Measurements from ENCODE around the gene HOXA13.
A peak's percentile ranks its signal among the peaks of the same experiment; 100 is the strongest.

The HOXA13 gene

GRCh38 chr7:27150568-27151340, 49.1 kb downstream of the HOXA13 start:
- WGBS, 2 experiments (ENCODE audit: insufficient coverage in 2 of 2) = 2 to 3% methylated on average over 44 to 54 of the region's 58 CpGs
- no peaks in the 10 kb centered on the region for H3K36me3 ChIP-seq (ENCODE audit: control insufficient read depth, insufficient read depth, low read length)
- H3K27ac ChIP-seq (ENCODE audit: low read depth, low read length, severe bottlenecking) = no peak overlapping the region
- peaks cover 3% of the 10 kb centered on the region for H3K9me3 ChIP-seq (ENCODE audit: control insufficient read depth, low read length)
- H3K4me3 ChIP-seq (ENCODE audit: extremely low read depth, insufficient read depth, low read length, poor library complexity, severe bottlenecking) = peak overlapping the region; percentile 21
- H3K4me1 ChIP-seq (ENCODE audit: control insufficient read depth, insufficient read depth, low read length, poor library complexity, severe bottlenecking) = peaks cover 2% of the 10 kb centered on the region

GRCh38 chr7:27149842-27150567, 49.9 kb downstream of the HOXA13 start:
- Histone ChIP-seq H3K9me3 (ENCODE audit: control insufficient read depth, low read length) (peaks cover 3% of the 10 kb centered on the region), H3K36me3 (ENCODE audit: control insufficient read depth, insufficient read depth, low read length) (no peaks in the 10 kb centered on the region), H3K4me1 (ENCODE audit: control insufficient read depth, insufficient read depth, low read length, poor library complexity, severe bottlenecking) (peaks cover 2% of the 10 kb centered on the region), H3K27ac (ENCODE audit: low read depth, low read length, severe bottlenecking) (no peak overlapping the region), H3K4me3 (ENCODE audit: extremely low read depth, insufficient read depth, low read length, poor library complexity, severe bottlenecking) (peak overlapping the region; percentile 21)
- WGBS, 2 experiments (ENCODE audit: insufficient coverage in 2 of 2) = 39 to 40% methylated on average over 4 to 8 of the region's 13 CpGs

- H3K9me3 ChIP-seq (ENCODE audit: control insufficient read depth, low read length) = peaks cover 3% of the 10 kb centered on the region
- no peaks in the 10 kb centered on the region for H3K4me1 ChIP-seq (ENCODE audit: control insufficient read depth, insufficient read depth, low read length, poor library complexity, severe bottlenecking)
- peak overlapping the region; percentile 14 for H3K4me3 ChIP-seq (ENCODE audit: extremely low read depth, insufficient read depth, low read length, poor library complexity, severe bottlenecking)
- peak overlapping the region; percentile 47 for H3K27ac ChIP-seq (ENCODE audit: low read depth, low read length, severe bottlenecking)
- WGBS, 2 experiments (ENCODE audit: insufficient coverage in 2 of 2) = 32 to 38% methylated on average over 26 to 27 of the region's 30 CpGs
- no peaks in the 10 kb centered on the region for H3K36me3 ChIP-seq (ENCODE audit: control insufficient read depth, insufficient read depth, low read length)
Measured at GRCh38 chr7:27148756-27149641, 50.9 kb downstream of the HOXA13 start.

- Histone ChIP-seq H3K27ac (ENCODE audit: low read depth, low read length, severe bottlenecking) (peak overlapping the region; percentile 18), H3K4me3 (ENCODE audit: extremely low read depth, insufficient read depth, low read length, poor library complexity, severe bottlenecking) (peak overlapping the region; percentile 14), H3K9me3 (ENCODE audit: control insufficient read depth, low read length) (peaks cover 3% of the 10 kb centered on the region), H3K36me3 (ENCODE audit: control insufficient read depth, insufficient read depth, low read length) (no peaks in the 10 kb centered on the region), H3K4me1 (ENCODE audit: control insufficient read depth, insufficient read depth, low read length, poor library complexity, severe bottlenecking) (no peaks in the 10 kb centered on the region)
- 26 to 29% methylated on average over 18 to 27 of the region's 28 CpGs for WGBS, 2 experiments (ENCODE audit: insufficient coverage in 2 of 2)
Measured at GRCh38 chr7:27148031-27148755, 51.7 kb downstream of the HOXA13 start.

GRCh38 chr7:27147199-27148030, 52.5 kb downstream of the HOXA13 start, which contains the start of gene HOXA6:
TSS of gene HOXA6 (minus strand) at chr7:27147774. CDS start at chr7:27147749, 25 bp downstream.
- peak within 1 kb of the TSS; percentile 14 for H3K4me3 ChIP-seq (ENCODE audit: extremely low read depth, insufficient read depth, low read length, poor library complexity, severe bottlenecking)
- WGBS, 2 experiments (ENCODE audit: insufficient coverage in 2 of 2) = 17 to 30% methylated on average over 55 to 57 of the region's 63 CpGs
- no peaks in the 10 kb centered on the region for H3K36me3 ChIP-seq (ENCODE audit: control insufficient read depth, insufficient read depth, low read length)
- H3K4me1 ChIP-seq (ENCODE audit: control insufficient read depth, insufficient read depth, low read length, poor library complexity, severe bottlenecking) = peaks cover 3% of the 10 kb centered on the region
- H3K27ac ChIP-seq (ENCODE audit: low read depth, low read length, severe bottlenecking) = peak within 1 kb of the TSS; percentile 18
- peaks cover 3% of the 10 kb centered on the region for H3K9me3 ChIP-seq (ENCODE audit: control insufficient read depth, low read length)

- Histone ChIP-seq H3K27ac (ENCODE audit: low read depth, low read length, severe bottlenecking) (no peak overlapping the region), H3K4me3 (ENCODE audit: extremely low read depth, insufficient read depth, low read length, poor library complexity, severe bottlenecking) (no peak overlapping the region), H3K36me3 (ENCODE audit: control insufficient read depth, insufficient read depth, low read length) (no peaks in the 10 kb centered on the region), H3K9me3 (ENCODE audit: control insufficient read depth, low read length) (peaks cover 3% of the 10 kb centered on the region), H3K4me1 (ENCODE audit: control insufficient read depth, insufficient read depth, low read length, poor library complexity, severe bottlenecking) (peaks cover 3% of the 10 kb centered on the region)
- 56 to 89% methylated on average over 1 to 5 of the region's 5 CpGs for WGBS, 2 experiments (ENCODE audit: insufficient coverage in 2 of 2)
Measured at GRCh38 chr7:27146491-27147198, 53.2 kb downstream of the HOXA13 start.

GRCh38 chr7:27145914-27146412, 53.9 kb downstream of the HOXA13 start:
- Histone ChIP-seq H3K4me3 (ENCODE audit: extremely low read depth, insufficient read depth, low read length, poor library complexity, severe bottlenecking) (no peak overlapping the region), H3K27ac (ENCODE audit: low read depth, low read length, severe bottlenecking) (no peak overlapping the region), H3K4me1 (ENCODE audit: control insufficient read depth, insufficient read depth, low read length, poor library complexity, severe bottlenecking) (peaks cover 3% of the 10 kb centered on the region), H3K9me3 (ENCODE audit: control insufficient read depth, low read length) (peaks cover 3% of the 10 kb centered on the region), H3K36me3 (ENCODE audit: control insufficient read depth, insufficient read depth, low read length) (no peaks in the 10 kb centered on the region)
- WGBS, 2 experiments (ENCODE audit: insufficient coverage in 2 of 2) = 46 to 64% methylated on average over 2 to 3 of the region's 11 CpGs

- Histone ChIP-seq H3K4me3 (ENCODE audit: extremely low read depth, insufficient read depth, low read length, poor library complexity, severe bottlenecking) (no peak overlapping the region), H3K9me3 (ENCODE audit: control insufficient read depth, low read length) (peaks cover 3% of the 10 kb centered on the region), H3K27ac (ENCODE audit: low read depth, low read length, severe bottlenecking) (no peak overlapping the region), H3K4me1 (ENCODE audit: control insufficient read depth, insufficient read depth, low read length, poor library complexity, severe bottlenecking) (peaks cover 3% of the 10 kb centered on the region), H3K36me3 (ENCODE audit: control insufficient read depth, insufficient read depth, low read length) (no peaks in the 10 kb centered on the region)
- WGBS, 2 experiments (ENCODE audit: insufficient coverage in 2 of 2) = 66 to 68% methylated on average over 33 to 44 of the region's 47 CpGs
Measured at GRCh38 chr7:27145165-27145913, 54.6 kb downstream of the HOXA13 start.
